GM12891 (cell line): Measurements from ENCODE around the gene HMGCL.

ENCODE experiments used
- POLR2A ChIP-seq: IDR thresholded peaks from 2 replicates; pipeline ENCODE4 v1.6.1; 2011; ENCODE audit warnings: low read depth, low read length, control low read depth
- SPI1 ChIP-seq: IDR thresholded peaks from 2 replicates; pipeline ENCODE4 v1.6.1; 2011; ENCODE audit warnings: low read depth, low read length, control low read depth
- TAF1 ChIP-seq: IDR thresholded peaks from 2 replicates; pipeline ENCODE4 v1.6.1; 2011; ENCODE audit warnings: low read depth, low read length, control low read depth

- TF ChIP-seq TAF1 = no peak
- TF ChIP-seq POLR2A = no peak
- TF ChIP-seq SPI1 = no peak
These were observed 2.5 kb upstream of the HMGCL start for GRCh38 chr1:23827717-23828116.
